ENCODE results near the gene INSIG1.

GRCh38 chr7:155288055-155288454 is 9.6 kb upstream of the INSIG1 start:
- TF ChIP-seq, protein P1, sequence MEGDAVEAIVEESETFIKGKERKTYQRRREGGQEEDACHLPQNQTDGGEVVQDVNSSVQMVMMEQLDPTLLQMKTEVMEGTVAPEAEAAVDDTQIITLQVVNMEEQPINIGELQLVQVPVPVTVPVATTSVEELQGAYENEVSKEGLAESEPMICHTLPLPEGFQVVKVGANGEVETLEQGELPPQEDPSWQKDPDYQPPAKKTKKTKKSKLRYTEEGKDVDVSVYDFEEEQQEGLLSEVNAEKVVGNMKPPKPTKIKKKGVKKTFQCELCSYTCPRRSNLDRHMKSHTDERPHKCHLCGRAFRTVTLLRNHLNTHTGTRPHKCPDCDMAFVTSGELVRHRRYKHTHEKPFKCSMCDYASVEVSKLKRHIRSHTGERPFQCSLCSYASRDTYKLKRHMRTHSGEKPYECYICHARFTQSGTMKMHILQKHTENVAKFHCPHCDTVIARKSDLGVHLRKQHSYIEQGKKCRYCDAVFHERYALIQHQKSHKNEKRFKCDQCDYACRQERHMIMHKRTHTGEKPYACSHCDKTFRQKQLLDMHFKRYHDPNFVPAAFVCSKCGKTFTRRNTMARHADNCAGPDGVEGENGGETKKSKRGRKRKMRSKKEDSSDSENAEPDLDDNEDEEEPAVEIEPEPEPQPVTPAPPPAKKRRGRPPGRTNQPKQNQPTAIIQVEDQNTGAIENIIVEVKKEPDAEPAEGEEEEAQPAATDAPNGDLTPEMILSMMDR (conservative IDR thresholded peaks at IDR 0.05; ENCODE audit: low read length): no peak
- TF ChIP-seq EZH2phosphoT487 (IDR thresholded peaks at IDR 0.05; ENCODE audit: borderline replicate concordance): no peak

Data from Loucy (cell line).